CD8-positive, alpha-beta memory T cell (primary cell): Measurements from ENCODE around the gene FCGR3A. TPM values are rescaled to one million over a fixed set of nuclear protein-coding genes. Genes with fewer than 3 reads are reported as not detected.

ENCODE experiments used
- CTCF ChIA-PET: fragments of 350-600 bp; sonication (Branson Sonifier 250); formaldehyde crosslinking; loops from one replicate; lab custom pipeline; 2021; ENCODE audit warnings: antibody characterized with exemption; lab: Charles Lee
- POLR2A ChIA-PET: fragments of 350-600 bp; sonication (Branson Sonifier 250); formaldehyde crosslinking; loops from one replicate; lab custom pipeline; 2021; ENCODE audit warnings: antibody characterized with exemption; lab: Charles Lee
- DNase-seq, 5 donors: peaks; one replicate each; pipeline versions ENCODE4 v3.0.0 to v3.0.0-alpha.2; 2020 to 2022; ENCODE audit warnings: mixed read lengths in 1 of 5
- H3K27ac ChIP-seq: one replicate; pipeline ENCODE4 v1.7.0; 2013; ENCODE audit warnings: low read depth, mild to moderate bottlenecking, low read length, moderate library complexity
- H3K27me3 ChIP-seq: 2 replicates; pipeline ENCODE4 v1.7.0; 2013; ENCODE audit warnings: low read length, mild to moderate bottlenecking; ENCODE audit not compliant: insufficient read depth, poor library complexity, severe bottlenecking
- H3K36me3 ChIP-seq: 2 replicates; pipeline ENCODE4 v1.7.0; 2013; ENCODE audit warnings: mild to moderate bottlenecking, low read length, moderate library complexity; ENCODE audit not compliant: insufficient read depth
- H3K4me1 ChIP-seq: 2 replicates; pipeline ENCODE4 v1.7.0; 2013; ENCODE audit warnings: mild to moderate bottlenecking, low read length, moderate library complexity; ENCODE audit not compliant: insufficient read depth
- H3K4me3 ChIP-seq: 2 replicates; pipeline ENCODE4 v1.7.0; 2013; ENCODE audit warnings: mild to moderate bottlenecking, low read length
- H3K9me3 ChIP-seq: 2 replicates; pipeline ENCODE4 v1.7.0; 2013; ENCODE audit warnings: mild to moderate bottlenecking, low read length
- H3K27ac Mint-ChIP-seq, 8 donors: one replicate each; pipeline ENCODE4 v1.8.0; 2020 to 2021; ENCODE audit warnings: mixed read lengths in 8 of 8, mild to moderate bottlenecking in 6 of 8, inconsistent platforms in 3 of 8, moderate library complexity in 3 of 8
- H3K27me3 Mint-ChIP-seq, 2 donors: one replicate each; pipeline ENCODE4 v1.8.0; 2020 to 2021; ENCODE audit warnings: mixed read lengths in 2 of 2, mild to moderate bottlenecking in 1 of 2, moderate library complexity in 1 of 2
- H3K36me3 Mint-ChIP-seq, 3 donors: one replicate each; pipeline ENCODE4 v1.8.0; 2020 to 2021; ENCODE audit warnings: mixed read lengths in 3 of 3, inconsistent platforms in 1 of 3, mild to moderate bottlenecking in 1 of 3
- H3K4me1 Mint-ChIP-seq, 3 donors: one replicate each; pipeline ENCODE4 v1.8.0; 2020 to 2021; ENCODE audit warnings: mixed read lengths in 3 of 3, inconsistent platforms in 1 of 3, mild to moderate bottlenecking in 1 of 3
- H3K4me3 Mint-ChIP-seq, 7 donors: one replicate each; pipeline ENCODE4 v1.8.0; 2020 to 2021; ENCODE audit warnings: mixed read lengths in 7 of 7, mild to moderate bottlenecking in 6 of 7, moderate library complexity in 4 of 7, inconsistent platforms in 2 of 7
- H3K9me3 Mint-ChIP-seq, 5 donors: one replicate each; pipeline ENCODE4 v1.8.0; 2020 to 2022; ENCODE audit warnings: mixed read lengths in 5 of 5, mild to moderate bottlenecking in 3 of 5, moderate library complexity in 2 of 5, inconsistent platforms in 1 of 5
- polyA plus RNA-seq: library from polyadenylated mRNA; unstranded; fragments of 300-500 nt; fragmentation: Illumina TruSeq; gene quantifications from one replicate; pipeline ENCODE4 v1.2.3, GENCODE V29; 2021
- total RNA-seq, 2 experiments: library from RNA; stranded (reverse); gene quantifications; one replicate each; pipeline ENCODE4 v1.2.3, GENCODE V29; 2021

Gene FCGR3A
- total and polyA plus RNA-seq, 3 experiments from 2014 or later: 0.58 to 44.6 (median 1.1) TPM

DNA sequence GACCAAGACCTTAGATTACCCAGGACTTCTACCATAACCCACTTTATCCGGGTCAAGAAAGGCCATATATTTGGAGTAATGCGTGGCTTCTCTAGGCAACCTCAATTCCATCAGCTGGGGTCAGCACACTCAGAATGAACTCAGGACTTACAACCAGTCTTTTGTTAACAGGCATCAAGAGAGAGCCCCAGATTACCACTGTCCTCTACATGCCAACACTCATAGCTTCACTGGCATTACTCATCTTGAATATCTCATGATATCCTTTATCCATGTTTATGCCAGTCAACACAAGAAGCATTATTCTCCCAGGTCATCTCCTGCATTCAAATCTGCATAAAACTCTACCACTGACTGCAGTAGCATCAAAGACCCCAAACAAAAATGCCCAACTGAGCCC, 51.0 kb downstream of the FCGR3A start:
- no peak overlapping the region for H3K4me3 ChIP-seq
- Mint-ChIP-seq H3K36me3 (no peaks in the 10 kb centered on the region), H3K27me3 (peaks cover 7 to 12% of the 10 kb centered on the region in 2 donors), H3K4me3 (no peak overlapping the region), H3K4me1 (peaks cover 5 to 9% (median 6%) of the 10 kb centered on the region in 3 donors), H3K9me3 (no peaks in the 10 kb centered on the region), H3K27ac (no peak overlapping the region)
- H3K4me1 ChIP-seq: no peaks in the 10 kb centered on the region
- ChIA-PET CTCF (interaction anchor here (1.0 kb wide), 1 partner anchor 11 kb away, joined by 3 read pairs; no protein-coding TSS in a partner anchor), POLR2A (no interaction called here)
- no peaks in the 10 kb centered on the region for H3K36me3 ChIP-seq
- H3K27me3 ChIP-seq: no peaks in the 10 kb centered on the region
- DNase-seq: no peak
- H3K27ac ChIP-seq: no peak overlapping the region
- H3K9me3 ChIP-seq: no peaks in the 10 kb centered on the region

DNA sequence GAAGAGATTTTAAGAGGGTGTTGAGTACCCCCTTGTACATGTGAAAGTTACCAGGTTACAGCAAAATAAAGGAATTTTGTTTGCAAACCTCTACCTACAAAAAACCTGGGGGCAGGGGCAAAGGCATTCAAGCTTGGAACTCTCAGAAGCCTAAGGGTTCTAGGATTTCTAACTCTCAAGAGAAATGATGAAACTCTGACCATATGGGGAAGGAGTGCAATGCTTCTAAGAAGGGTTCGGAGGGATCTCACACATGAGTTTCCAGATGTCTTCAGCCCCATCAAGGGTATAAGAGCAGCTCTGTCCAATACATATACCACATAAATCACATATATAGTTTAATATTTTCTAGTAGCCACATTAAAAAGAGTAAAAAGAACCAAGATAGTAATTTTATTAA, 51.7 kb downstream of the FCGR3A start:
- H3K27me3 ChIP-seq: no peaks in the 10 kb centered on the region
- H3K36me3 ChIP-seq: no peaks in the 10 kb centered on the region
- POLR2A ChIA-PET: no interaction called here
- H3K27ac ChIP-seq: no peak overlapping the region
- peaks cover 5 to 9% (median 6%) of the 10 kb centered on the region in 3 donors for H3K4me1 Mint-ChIP-seq
- H3K4me3 ChIP-seq: no peak overlapping the region
- no peaks in the 10 kb centered on the region for H3K9me3 ChIP-seq
- H3K4me1 ChIP-seq: no peaks in the 10 kb centered on the region
- no peak overlapping the region for H3K4me3 Mint-ChIP-seq
- CTCF ChIA-PET: interaction anchor here (1.0 kb wide), 1 partner anchor 11 kb away, joined by 3 read pairs; no protein-coding TSS in a partner anchor
- no peak for DNase-seq
- no peaks in the 10 kb centered on the region for H3K36me3 Mint-ChIP-seq
- H3K27ac Mint-ChIP-seq: no peak overlapping the region
- peaks cover 8 to 14% of the 10 kb centered on the region in 2 donors for H3K27me3 Mint-ChIP-seq
- H3K9me3 Mint-ChIP-seq: no peaks in the 10 kb centered on the region

DNA sequence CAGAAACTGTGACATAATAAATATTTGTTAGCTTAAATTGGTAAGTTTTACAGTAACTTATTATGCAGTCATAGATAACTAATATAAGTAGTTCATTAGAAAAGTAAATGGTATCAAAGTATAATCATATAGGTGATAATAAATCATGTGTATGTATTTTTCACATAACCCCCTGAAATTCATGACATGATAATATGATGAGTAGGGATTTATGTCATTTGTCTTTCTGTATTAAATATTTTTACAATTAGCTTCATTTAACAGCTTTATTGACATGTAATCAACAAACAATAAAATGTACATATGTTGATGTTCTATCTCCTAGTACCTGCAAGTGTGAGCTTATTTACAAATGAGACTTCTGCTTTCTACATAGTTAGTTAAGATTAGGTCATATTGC, 54.1 kb downstream of the FCGR3A start:
- no peak for DNase-seq
- H3K27me3 ChIP-seq: no peaks in the 10 kb centered on the region
- ChIA-PET CTCF (interaction anchor here (0.7 to 1.3 kb wide), 3 partner anchors 10 to 254 kb away, joined by 3 to 5 read pairs (median 4); partner anchors contain the start of gene DUSP12), POLR2A (no interaction called here)
- Mint-ChIP-seq H3K27me3 (peaks cover 13 to 27% of the 10 kb centered on the region in 2 donors), H3K4me3 (no peak overlapping the region), H3K36me3 (no peaks in the 10 kb centered on the region), H3K27ac (no peak overlapping the region), H3K4me1 (peaks cover 14 to 24% (median 21%) of the 10 kb centered on the region in 3 donors), H3K9me3 (no peaks in the 10 kb centered on the region)
- no peak overlapping the region for H3K4me3 ChIP-seq
- no peaks in the 10 kb centered on the region for H3K9me3 ChIP-seq
- no peaks in the 10 kb centered on the region for H3K36me3 ChIP-seq
- peaks cover 6% of the 10 kb centered on the region for H3K4me1 ChIP-seq
- no peak overlapping the region for H3K27ac ChIP-seq

DNA sequence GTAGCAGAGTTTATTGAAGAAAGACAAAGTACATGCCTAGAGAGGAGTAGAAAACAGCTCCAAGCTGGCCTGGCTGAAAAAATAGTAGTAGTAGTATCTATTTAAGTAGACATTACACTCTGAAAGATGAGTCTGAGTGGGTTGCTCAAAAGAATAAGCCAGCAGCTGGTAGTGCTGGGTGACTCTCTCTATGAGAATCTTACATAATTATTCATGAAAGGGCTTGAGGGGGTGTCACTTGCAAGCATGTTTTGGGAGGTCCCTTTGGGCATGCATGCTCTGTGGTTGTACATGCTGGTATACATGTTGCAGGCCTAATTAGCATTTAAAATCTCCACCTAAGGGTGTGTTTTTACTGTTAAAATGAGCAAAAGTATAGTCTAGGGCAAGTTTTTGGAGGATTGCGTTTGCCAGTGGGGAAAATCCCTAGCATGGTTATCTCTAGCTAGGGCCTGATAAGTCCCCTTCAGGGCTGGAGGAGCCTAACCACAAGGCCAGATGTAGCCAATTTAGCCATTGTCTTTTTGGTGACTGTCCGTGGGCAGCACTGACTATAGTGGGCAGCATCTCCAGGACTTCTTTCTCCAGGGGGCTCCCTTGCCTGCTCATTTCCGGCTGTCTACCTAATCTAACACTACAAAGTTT, 55.4 kb downstream of the FCGR3A start:
- no peak overlapping the region for H3K27ac Mint-ChIP-seq
- CTCF ChIA-PET: no interaction called here

DNA sequence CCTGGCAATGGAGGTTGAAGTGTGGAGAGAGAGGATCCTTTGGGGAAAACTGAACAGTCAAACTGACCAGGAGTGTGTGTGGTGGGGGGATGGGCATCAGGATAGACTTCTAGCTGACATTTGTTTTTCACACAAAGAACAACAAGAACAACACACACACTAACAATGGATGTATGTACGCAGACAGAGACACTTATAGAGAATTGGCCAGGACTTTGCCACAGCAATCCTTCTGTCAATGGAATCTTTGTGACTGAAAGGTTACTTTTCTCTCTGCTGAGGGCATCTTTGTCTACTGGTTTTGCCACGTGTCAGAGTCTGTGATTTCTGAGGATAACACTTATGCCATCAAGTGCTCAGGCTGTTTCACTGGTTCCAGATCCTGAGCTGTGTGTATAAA, 56.8 kb downstream of the FCGR3A start:
- peaks cover 10 to 19% (median 19%) of the 10 kb centered on the region in 3 donors for H3K4me1 Mint-ChIP-seq
- Histone ChIP-seq H3K4me3 (no peak overlapping the region), H3K36me3 (no peaks in the 10 kb centered on the region), H3K27me3 (peaks cover 2% of the 10 kb centered on the region), H3K27ac (no peak overlapping the region), H3K9me3 (no peaks in the 10 kb centered on the region), H3K4me1 (peaks cover 6% of the 10 kb centered on the region)
- H3K27me3 Mint-ChIP-seq: peaks cover 23 to 40% of the 10 kb centered on the region in 2 donors
- no peaks in the 10 kb centered on the region for H3K36me3 Mint-ChIP-seq
- H3K9me3 Mint-ChIP-seq: no peaks in the 10 kb centered on the region
- DNase-seq: no peak
- ChIA-PET POLR2A (no interaction called here), CTCF (interaction anchor here (1.1 kb wide), 1 partner anchor 249 kb away, joined by 3 read pairs; no protein-coding TSS in a partner anchor)
- H3K4me3 Mint-ChIP-seq: no peak overlapping the region
- no peak overlapping the region for H3K27ac Mint-ChIP-seq

More for the DNA sequence above, 55.4 kb downstream of the FCGR3A start:
- H3K27me3 ChIP-seq: no peaks in the 10 kb centered on the region
- H3K27ac ChIP-seq: no peak overlapping the region
- peaks cover 10 to 23% (median 19%) of the 10 kb centered on the region in 3 donors for H3K4me1 Mint-ChIP-seq
- no peaks in the 10 kb centered on the region for H3K9me3 Mint-ChIP-seq
- no peak overlapping the region for H3K4me3 ChIP-seq
- H3K36me3 ChIP-seq: no peaks in the 10 kb centered on the region
- no peaks in the 10 kb centered on the region for H3K36me3 Mint-ChIP-seq
- no peak overlapping the region for H3K4me3 Mint-ChIP-seq
- H3K9me3 ChIP-seq: no peaks in the 10 kb centered on the region
- peaks cover 6% of the 10 kb centered on the region for H3K4me1 ChIP-seq
- DNase-seq: no peak
- peaks cover 21 to 35% of the 10 kb centered on the region in 2 donors for H3K27me3 Mint-ChIP-seq
- POLR2A ChIA-PET: no interaction called here

Other genes starting within 250 kb of the FCGR3A start
- gene MPZ, start 239.8 kb downstream of the FCGR3A start, total RNA-seq: 1 to 10 TPM; 1.8 to 1.9 TPM
- not detected for gene MPZ, start 239.8 kb downstream of the FCGR3A start, polyA plus RNA-seq
- 100 to 1,000 TPM; 226 to 232 TPM for gene SDHC, start 235.4 kb downstream of the FCGR3A start, total RNA-seq
- gene SDHC, start 235.4 kb downstream of the FCGR3A start, polyA plus RNA-seq: 199 TPM
- not detected for gene CFAP126, start 181.9 kb downstream of the FCGR3A start, total RNA-seq
- gene CFAP126, start 181.9 kb downstream of the FCGR3A start, polyA plus RNA-seq: not detected
- under 1 TPM; 0.46 to 0.82 TPM for gene FCGR2A, start 44.4 kb downstream of the FCGR3A start, total RNA-seq
- not detected for gene FCGR2A, start 44.4 kb downstream of the FCGR3A start, polyA plus RNA-seq
- gene HSPA6, start 25.3 kb downstream of the FCGR3A start, total RNA-seq: 1 to 10 TPM in 1 of 2 experiments, under 1 TPM in 1; 0.90 to 1.3 TPM
- 1.4 TPM for gene HSPA6, start 25.3 kb downstream of the FCGR3A start, polyA plus RNA-seq
- gene FCGR3B, start 81.4 kb upstream of the FCGR3A start, total RNA-seq: not detected
- gene FCGR3B, start 81.4 kb upstream of the FCGR3A start, polyA plus RNA-seq: 0.46 TPM
- gene FCGR2B, start 113.3 kb upstream of the FCGR3A start, total RNA-seq: under 1 TPM; 0.07 to 0.33 TPM
- 0.38 TPM for gene FCGR2B, start 113.3 kb upstream of the FCGR3A start, polyA plus RNA-seq
- not detected for gene FCRLA, start 157.4 kb upstream of the FCGR3A start, total RNA-seq
- not detected for gene FCRLA, start 157.4 kb upstream of the FCGR3A start, polyA plus RNA-seq
- gene FCRLB, start 171.7 kb upstream of the FCGR3A start, total RNA-seq: under 1 TPM; 0.24 to 0.33 TPM
- gene FCRLB, start 171.7 kb upstream of the FCGR3A start, polyA plus RNA-seq: 2.2 TPM
- gene DUSP12, start 200.0 kb upstream of the FCGR3A start, total RNA-seq: 10 to 100 TPM; 39.7 to 40.4 TPM
- 59.5 TPM for gene DUSP12, start 200.0 kb upstream of the FCGR3A start, polyA plus RNA-seq
- 10 to 100 TPM; 22.4 to 22.8 TPM for gene ATF6, start 216.5 kb upstream of the FCGR3A start, total RNA-seq
- gene ATF6, start 216.5 kb upstream of the FCGR3A start, polyA plus RNA-seq: 14.7 TPM